Stimulated activated CD8-positive, alpha-beta memory T cell treated with anti-CD3 and anti-CD28 coated beads, Interleukin-4, amount 100 ng/mL, for 1 hour (primary cell): ENCODE measurements around the gene ME3.
A peak's percentile ranks its signal among the peaks of the same experiment; 100 is the strongest.

ENCODE experiments used
- DNase-seq, 2 donors: peaks; one replicate each; pipeline ENCODE4 v3.0.0-alpha.2; 2020; ENCODE audit warnings: low read depth in 2 of 2, low spot score in 1 of 2

ME3 gene

GRCh38 chr11:86497310-86497709 is 175.1 kb downstream of the ME3 start:
- DNase-seq, result no peak

- no peak for DNase-seq
Measured at GRCh38 chr11:86495351-86495750, 177.1 kb downstream of the ME3 start.

- DNase-seq, result no peak
Measured at GRCh38 chr11:86492370-86493010, 179.9 kb downstream of the ME3 start.

GRCh38 chr11:86491027-86491426 is 181.4 kb downstream of the ME3 start:
- DNase-seq, result no peak

- no peak for DNase-seq
Measured at GRCh38 chr11:86490582-86490981, 181.8 kb downstream of the ME3 start.

GRCh38 chr11:86489442-86489841 is 183.0 kb downstream of the ME3 start:
- no peak for DNase-seq

- no peak for DNase-seq
Measured at GRCh38 chr11:86488553-86488952, 183.9 kb downstream of the ME3 start.

- no peak for DNase-seq
Measured at GRCh38 chr11:86487671-86488070, 184.7 kb downstream of the ME3 start.

- peak; percentile 6 to 25 for DNase-seq
Measured at GRCh38 chr11:86486261-86487030, 186.0 kb downstream of the ME3 start.

- DNase-seq, result no peak
Measured at GRCh38 chr11:86484795-86485166, 187.6 kb downstream of the ME3 start.

- DNase-seq, result no peak
Measured at GRCh38 chr11:86483940-86484794, 188.2 kb downstream of the ME3 start.

GRCh38 chr11:86483610-86483939 is 188.8 kb downstream of the ME3 start:
- DNase-seq, result no peak

GRCh38 chr11:86482692-86483091 is 189.7 kb downstream of the ME3 start:
- DNase-seq, result no peak

GRCh38 chr11:86481399-86481798 is 191.0 kb downstream of the ME3 start:
- no peak for DNase-seq

- no peak for DNase-seq
Measured at GRCh38 chr11:86478348-86478747, 194.1 kb downstream of the ME3 start.

GRCh38 chr11:86477495-86478155 is 194.8 kb downstream of the ME3 start:
- DNase-seq, result no peak

GRCh38 chr11:86476109-86476861 is 196.1 kb downstream of the ME3 start:
- DNase-seq, result no peak

- DNase-seq, result no peak
Measured at GRCh38 chr11:86475027-86475426, 197.4 kb downstream of the ME3 start.

GRCh38 chr11:86473991-86474833 is 198.2 kb downstream of the ME3 start:
- DNase-seq, result no peak
